ENCODE results near the gene MAML2.

MAML2 gene

DNA sequence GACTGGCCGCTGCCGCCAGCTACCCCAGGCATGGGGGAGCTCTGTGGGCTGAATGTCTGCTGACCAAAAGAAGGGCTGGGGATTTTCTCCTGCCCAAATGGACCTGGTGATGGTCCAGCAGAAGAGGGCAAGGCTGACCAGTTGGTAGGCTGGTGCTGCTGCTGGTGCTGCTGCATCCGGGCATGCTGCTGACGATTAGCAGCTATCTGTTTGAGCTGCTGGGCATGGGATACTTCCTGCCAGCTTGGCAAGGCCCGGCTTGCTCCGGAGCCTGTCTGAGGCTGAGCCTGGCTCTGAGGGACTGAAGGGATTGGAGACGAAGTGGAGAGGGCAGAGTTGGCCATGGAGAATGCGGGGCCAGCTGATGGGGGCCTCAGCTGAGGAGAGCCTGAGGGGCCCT is 250.5 kb downstream of the MAML2 start:
- no peak for DNase-seq

DNA sequence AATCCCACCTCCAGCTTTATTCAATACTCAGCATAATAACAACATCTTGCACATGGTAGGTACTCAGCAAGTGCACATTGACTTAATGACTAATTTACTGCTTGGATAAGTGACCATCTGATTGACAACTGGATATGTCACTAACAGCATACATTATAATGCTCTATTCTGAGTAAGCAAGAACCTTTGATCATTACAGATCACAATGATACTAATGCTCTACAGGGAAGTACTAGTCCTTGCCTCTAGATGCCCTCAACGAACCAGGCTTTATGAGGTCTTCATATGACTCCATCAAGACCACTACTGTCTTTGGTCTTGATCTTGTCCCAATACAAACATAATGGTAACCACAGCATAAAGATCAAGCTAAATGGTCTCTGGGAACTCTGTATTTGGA is 251.5 kb downstream of the MAML2 start:
- DNase-seq = no peak

DNA sequence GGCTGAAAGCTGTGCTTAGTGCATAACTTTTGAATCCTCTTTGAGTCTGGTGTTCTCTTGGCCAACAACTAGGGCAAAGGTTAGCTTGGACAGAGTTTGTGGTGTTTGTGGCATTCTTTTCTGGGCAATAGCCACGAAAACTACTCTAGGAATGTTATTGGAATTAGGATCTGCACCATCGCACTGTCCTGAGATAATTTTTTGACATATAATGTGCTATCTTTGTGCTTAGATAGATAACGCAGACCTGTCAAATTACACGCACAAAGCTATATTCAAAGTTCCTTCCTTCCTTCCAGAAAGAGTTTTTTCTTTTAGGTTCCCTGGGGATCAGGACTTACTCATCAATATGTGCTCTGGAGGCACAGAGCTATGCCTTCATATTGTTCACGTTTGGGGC is 252.3 kb downstream of the MAML2 start:
- DNase-seq = no peak

DNA sequence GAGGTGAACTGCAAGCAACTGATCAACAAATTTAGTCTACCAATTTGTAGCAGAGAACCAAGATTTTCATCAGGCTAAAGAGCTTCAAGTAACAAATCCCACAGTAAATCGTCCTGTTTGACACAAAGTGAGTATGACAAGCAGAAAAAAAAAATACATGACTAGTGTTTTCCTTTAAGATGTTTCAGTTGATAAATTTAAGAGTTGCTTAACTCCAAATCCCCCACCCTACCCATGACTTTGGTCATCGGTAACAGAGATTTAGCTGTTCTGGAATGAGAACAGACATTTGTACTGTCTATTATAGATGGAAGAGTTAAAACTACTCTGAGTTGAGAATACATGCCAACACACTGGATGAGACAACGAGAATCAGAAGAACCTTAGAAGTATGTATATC is 254.1 kb downstream of the MAML2 start:
- no peak for DNase-seq

DNA sequence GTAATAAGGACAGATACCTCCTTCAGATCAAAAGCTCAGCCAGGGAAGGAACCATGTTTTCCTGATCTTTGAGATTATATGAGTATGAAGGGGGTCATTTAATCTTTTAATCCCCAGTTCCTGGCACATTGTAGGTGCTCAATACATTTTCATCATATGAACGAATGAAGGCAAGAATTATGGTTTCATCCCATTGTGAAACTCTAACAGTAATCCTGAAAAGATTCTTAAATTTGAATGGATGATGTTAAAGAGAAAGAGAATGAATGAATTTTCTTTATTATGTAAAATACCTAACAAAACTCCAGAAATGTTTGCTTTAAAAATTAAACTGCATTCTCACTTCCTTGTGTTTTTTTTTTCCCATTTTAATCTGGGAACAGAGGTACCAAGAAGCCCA is 256.9 kb downstream of the MAML2 start:
- DNase-seq = no peak

DNA sequence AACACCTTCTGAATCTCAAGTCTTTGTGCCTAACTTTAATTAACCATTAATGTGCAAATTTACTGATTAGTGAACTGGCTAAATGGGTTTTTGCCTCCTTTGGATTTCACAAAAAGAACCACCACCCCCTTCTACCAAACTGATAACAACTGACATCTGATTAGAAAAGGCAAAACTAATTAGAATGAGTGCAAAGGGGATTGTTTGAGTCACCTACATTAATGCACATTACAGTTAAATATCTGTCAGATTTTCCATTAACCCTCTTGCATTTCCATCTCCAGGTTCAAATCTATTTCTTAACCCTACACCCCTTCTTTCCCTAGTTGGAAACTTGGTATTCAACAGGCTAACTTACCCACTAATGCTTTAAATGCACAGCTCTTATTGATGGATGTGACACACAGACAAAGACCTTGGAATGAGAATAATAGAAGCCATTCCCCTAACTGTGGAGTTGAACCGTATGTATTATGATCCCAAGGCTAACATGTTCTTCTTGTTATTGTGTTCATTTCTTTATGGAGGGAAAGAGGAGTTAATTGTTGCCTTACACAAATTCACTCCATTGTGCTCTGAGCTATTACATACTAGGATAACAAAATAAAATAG is 257.6 kb downstream of the MAML2 start:
- DNase-seq = no peak

DNA sequence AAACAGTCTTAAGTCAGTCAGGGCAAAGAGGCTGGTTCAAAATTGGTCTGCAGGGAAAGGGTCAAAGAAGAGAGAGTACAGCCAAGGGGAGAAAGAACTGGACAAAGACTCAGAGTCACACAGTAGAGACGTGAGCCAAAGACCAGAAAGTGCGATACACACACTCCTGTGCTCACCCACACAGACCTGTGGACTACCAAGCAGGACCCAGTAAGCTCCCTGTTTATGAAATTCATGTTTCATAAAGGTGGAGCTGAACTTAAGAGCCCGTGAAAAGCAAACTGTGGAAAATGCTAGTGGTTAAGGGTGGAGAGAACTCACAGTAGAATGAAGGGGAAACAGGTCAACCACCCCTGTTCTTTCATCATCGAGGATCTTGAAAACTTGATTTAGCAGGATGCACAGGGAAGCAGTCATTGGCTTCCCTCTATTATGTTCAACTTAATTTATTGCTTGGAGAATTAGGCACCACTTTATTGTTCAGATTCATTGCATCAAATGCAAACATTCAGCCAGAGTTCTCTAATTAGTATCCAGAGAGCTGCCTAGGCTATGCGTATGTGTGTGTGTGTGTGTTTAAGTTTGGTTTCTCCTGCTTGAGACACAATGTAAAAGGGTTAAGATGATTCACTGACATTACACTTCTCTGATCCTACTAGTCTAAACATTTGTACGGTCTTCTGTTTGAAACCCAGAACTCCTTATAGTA is 258.2 kb downstream of the MAML2 start:
- DNase-seq = no peak

DNA sequence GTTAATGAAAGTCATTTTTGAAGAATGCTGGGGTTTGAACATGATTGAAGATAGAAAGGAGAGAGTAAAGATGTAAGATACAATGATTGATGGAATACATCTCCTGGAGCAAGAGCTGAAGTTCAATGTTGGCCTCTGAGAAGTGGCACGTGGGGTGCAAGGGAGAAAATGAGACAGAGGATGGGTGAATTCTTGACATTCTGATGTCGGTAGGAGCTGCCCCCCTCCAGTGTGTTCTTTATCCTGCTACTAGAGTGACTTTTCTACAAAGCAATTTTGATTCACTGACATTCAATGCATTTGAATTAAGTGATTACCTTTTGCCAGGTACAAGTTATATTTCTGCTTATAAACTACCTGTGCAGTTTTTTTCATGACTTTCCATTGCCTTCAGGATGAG is 260.1 kb downstream of the MAML2 start:
- DNase-seq = no peak

DNA sequence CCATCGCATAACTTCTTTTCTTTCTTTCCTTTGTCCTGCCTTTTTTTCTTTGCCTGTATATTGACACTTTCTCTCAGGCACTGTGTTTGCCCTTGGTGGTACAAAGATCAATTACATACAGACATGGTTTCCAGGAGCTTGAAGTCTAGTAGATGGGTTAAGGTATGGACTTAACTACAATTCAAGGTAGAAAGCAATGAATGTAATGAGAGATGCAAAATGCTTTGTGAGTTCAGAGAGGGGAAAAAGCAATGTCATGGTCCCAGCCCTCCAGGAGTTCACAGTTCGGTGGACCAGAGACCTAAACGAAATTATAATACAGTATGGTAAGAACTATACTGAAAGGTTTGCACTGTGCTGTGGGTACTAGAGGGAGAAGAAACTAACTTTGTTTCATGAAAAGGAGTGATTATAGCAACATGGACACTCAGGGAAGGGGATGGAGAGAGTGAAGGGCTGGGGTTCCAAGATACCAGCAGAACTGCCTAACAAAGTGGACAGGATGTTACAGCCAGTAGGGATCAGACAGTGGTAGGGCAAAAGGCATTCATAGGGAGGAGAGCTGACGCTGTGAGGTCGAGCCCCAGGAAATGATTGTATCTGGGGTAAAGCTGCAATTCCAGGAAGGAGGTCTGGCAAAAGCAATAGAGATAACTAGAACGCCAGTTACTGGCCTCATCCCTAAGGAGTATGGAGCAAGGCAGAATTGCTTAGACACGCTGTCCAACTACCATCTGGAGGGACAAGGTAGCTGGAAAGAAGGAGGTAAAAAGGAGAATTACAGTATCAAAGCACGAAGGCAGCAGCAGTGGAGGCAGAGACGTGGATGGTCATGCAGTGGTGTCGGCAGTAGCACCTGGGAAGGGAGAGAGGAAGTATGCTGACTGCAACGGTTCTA is 260.7 kb downstream of the MAML2 start:
- no peak for DNase-seq

DNA sequence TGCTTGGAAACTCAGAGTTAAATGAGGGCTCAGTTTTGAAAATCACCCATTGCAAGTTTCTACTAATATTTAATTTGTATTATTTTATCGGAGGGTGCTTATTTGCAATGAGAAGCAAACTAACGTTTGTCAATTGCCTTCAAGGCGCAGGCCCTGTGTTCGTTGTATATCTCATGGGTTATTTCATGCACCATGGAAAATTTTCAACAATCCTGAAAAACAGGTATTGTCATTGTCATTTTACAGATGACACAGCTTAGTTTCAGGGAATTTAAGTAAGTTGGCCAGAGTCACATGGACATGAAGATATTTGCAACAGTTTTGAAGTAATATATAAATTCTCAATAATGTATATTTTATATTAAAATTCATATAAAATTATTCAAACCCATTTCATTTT is 261.4 kb downstream of the MAML2 start:
- DNase-seq = no peak

DNA sequence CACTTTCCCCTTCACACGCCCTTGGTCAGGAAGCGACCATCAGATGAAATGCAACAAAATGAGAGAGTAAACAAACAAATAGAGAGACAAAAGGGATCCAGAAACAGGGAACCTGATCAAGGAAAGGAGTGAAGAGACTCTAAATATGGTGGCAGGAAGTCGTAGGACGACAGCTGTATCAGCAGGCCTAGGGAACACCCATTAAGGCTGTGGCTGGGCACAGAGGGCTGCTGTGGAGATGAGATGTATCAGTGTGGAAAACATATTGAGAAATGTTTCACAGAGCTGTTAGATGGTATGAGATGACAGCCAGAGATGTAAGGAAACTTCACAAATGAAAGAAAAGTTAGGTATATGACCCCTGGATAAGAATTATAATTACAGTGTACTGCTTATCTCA is 263.3 kb downstream of the MAML2 start:
- DNase-seq = no peak

DNA sequence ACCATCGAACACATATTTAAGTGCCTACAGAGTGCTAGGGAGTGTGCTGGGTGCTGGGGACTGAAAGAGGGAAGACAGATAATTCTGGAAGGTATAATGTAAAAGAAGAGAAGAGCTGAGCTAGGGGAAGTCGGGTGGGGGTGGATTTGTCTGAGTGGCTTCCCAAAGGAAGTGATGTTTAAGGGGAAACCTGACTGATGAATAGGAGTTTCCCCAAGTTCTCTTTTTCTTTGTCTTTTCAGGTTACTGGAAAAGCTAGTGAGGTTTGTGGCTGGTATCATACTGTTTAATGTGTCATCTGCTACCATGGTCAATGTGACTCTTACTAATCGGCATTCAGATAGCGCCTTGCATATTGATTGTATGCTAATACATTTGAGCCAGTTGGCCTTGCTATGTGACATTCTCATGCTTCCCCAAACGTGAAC is 267.4 kb downstream of the MAML2 start:
- no peak for DNase-seq

DNA sequence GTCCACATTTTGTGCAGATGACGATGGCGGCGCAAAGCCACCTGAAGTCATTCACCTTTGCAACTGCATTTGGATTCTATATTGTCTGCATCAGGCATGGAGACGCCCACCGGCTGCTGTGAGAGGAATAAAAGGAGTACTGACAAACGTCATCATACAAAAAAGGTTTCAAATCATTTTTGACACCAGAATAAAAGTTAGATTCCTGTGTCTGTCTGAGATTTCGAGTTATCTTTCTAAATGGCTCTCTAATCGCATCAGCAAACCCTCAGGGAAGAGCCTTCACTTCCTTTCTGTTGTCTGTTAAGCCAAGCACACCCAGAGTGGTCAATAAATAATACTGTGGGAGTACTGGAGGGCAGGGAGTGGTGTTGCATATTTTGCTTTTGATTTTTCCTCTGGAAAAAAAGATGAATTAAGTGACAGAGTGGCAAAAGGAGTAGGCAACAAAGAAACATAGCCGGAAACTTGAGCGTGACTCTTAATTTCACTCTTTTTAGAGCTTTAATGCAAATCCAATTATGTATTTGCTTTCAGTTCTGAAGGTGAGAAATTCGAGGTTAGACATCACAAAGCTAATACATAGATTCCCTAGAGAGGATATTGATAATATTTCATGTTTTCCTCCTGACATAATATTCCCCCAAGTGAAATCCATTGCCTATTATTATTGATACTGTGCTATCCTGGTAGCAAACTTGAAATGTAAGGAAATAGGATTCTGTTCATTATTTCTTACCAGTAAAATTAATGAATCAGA is 268.3 kb downstream of the MAML2 start:
- DNase-seq = no peak

DNA sequence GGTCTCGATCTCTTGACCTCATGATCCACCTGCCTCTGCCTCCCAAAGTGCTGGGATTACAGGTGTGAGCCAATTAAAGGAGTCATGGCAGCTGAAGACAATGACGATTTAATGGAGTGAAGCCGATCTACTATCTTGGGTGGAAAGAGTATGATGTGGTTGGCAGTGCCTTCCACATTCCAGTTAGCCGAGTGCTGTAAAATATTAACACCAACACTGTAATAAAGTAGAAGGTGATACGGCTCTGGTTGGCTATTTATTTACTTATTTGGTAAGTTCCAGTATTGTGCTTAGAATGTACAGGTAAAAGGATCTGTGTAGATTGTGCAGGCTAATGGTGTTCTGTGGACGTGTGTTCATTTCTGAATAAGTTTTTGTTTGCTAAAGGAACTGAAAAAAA is 269.5 kb downstream of the MAML2 start:
- no peak for DNase-seq

DNA sequence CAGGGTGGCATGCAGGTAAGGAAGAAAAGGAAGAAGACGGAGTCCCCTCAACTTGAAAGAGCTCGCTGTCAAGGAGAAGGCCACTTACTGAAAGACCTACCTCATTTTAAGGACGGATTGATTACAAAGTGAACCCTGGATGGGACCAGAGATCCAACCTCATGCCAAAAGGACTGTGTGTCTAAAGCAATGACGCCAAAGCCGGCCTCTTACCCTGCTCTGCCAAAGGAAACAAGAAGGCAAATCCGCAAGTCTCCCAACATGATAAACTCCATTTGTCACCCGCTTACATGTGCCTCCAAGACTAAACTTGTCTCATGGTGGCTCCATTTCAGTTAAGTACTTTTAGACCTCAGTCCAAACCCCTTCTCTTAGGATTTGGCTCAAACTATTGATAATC is 270.4 kb downstream of the MAML2 start:
- DNase-seq = no peak

DNA sequence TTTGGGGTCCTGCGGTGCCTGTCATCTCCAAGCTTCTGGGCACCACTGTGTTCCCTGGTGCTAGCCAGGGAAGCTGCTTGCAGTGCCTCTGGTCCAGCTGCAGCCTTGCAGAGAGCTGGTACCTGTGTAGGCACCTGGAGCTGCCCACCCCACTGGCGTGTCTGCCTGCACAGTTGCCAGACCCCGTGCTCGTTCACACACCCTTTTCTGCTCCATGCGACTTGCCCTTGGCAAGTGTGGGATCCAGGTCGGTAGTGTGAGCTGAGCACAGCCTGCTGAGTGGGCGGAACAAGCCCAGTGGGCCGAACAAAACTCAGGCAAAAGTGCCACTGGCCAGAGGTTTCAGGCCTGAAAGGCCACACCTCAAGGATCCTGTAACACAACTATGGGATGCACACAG is 272.5 kb downstream of the MAML2 start:
- DNase-seq = no peak

DNA sequence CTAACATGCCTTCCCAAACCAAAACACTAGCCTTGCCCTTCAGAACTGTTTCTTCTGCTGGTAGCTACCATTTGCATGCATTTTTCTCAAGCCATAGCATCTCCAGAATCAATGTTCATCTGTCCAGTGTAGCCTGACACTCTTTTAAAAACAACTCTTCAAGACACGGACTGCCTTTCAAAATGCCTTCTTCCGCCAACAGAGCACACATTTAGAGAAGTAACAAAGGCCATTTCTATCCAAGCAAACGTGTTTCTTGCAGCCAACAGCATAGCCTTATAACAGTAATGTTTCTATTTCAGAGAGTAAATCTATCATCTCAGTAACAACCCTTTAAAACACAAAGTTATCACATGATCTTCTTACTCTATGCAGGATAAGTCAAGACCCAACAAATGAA is 275.8 kb downstream of the MAML2 start:
- DNase-seq = no peak

DNA sequence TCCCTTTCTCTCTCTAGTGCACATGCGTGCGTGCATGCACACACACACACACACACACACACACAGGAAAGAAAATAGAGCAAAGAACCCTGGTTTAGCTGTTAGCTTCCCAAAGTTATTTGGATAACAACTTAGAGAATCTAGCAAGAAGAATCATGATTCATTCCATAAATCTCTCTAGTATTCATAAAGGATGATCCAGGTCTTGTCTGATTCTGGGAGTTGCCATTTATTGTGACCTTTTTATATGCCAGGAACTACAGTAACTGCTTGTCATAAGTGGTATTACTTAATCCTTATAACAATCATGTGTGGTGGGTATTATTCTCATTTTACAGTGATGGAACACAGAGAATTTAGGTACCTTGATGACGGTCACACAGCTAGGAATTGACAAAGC is 277.6 kb downstream of the MAML2 start:
- DNase-seq = no peak

DNA sequence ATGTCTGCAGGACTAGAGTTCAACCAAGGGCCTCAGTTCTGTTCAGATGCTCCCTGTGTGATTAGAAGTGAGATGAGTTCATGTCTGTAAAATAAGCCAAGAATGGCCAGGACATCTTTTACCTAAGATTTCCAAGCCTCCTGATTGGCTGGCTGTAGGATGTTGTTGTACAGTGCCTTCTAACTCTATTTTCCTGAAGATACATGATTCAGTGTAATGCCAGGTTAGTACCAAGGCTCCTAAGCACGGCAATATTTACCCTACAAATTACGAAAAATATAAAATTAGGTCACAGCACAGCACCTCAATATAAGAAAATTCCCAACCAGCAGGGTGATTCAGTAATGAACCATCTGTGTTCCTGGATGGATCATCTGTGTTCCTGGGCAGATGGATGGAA is 279.1 kb downstream of the MAML2 start:
- DNase-seq = no peak

DNA sequence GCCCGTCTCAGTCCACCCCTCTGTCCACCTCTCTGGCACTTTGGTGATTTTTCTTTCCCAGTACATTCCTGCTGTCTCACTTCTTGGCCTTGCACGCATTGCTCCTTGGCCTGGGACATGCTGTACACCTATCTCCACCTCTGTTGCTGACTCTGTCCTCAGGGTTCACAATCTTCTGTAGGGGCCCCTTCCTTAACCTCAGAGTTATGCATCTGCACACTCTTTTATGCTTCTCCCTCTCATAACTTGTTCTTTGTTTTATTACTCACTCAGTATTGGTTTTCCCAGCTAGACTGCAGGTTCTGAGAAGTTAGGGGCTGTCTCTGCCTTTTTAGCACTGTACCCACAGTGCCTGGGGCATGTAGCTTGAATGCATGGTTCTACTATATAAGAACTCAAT is 279.9 kb downstream of the MAML2 start:
- DNase-seq = no peak

DNA sequence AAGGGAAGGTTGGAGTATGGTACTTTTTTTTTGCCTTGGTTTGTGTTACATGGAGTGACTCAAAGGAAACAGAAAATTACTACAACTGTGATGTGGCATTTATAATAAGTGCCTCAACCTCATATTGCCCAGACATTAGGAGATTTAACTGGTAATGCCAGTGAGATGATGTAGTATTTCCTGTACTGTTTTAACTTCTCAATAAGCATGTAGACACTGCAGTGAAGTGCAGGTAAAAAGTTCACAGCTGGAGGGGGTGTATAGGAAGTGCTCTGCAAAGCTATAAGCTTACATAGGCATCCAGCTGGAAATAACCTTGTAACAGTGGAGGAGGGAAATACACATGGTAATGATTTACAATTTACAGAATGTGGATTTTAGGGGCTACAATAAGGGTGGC is 280.9 kb downstream of the MAML2 start:
- no peak for DNase-seq

DNA sequence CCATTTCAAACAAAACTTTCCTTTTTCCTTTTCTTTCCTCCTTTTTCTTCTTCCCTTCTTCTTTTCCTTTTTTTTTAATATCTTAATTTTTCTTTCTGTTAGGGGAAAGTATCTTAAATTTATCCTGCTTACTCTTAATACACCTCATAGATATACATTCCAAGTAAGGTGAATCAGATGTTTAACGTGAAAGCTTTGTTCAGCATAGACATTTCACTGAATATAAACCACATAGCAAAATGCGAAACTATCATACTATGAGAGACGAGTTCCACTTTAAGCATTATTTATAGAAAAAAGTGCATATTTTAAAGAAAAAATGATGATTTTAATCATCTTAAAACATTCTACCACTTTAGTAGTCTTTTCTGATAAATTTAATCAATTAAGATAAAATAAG is 281.3 kb downstream of the MAML2 start:
- DNase-seq = no peak

DNA sequence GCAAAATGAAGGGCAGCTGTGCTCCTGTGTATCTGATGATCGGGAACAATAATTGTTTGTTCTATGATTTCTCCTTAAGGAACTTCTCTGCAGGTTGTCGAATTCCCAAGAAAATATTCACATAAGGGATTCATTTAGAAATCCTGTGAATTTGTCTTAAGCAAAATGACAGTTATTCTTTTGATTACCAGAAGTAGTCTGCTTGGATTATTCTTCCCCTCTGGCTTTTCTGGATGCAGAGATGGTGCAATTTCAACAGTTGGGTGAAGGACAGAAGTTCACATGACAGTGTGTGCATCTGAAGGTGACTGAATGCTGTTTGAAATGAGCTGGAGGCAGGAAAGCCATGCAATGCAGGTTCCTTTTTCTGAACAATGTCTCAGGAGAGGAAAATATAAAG is 281.9 kb downstream of the MAML2 start:
- no peak for DNase-seq
